ENCODE measurements around the gene CIT. TPM values are rescaled to one million over a fixed set of nuclear protein-coding genes. Genes with fewer than 3 reads are reported as not detected.

Gene CIT
- total and polyA plus RNA-seq, 10 of the 15 experiments (the other 5 are each of a cell fraction or from before 2014, with no cell fraction given): 1.0 to 38.2 (median 14.9) TPM

- no peak for TF ChIP-seq E4F1 (IDR thresholded peaks at IDR 0.05; ENCODE audit: borderline replicate concordance, partially characterized antibody)
- TF ChIP-seq TCF3 (IDR thresholded peaks at IDR 0.05; ENCODE audit: borderline replicate concordance, insufficient read depth, low read depth, low read length): no peak
- TF ChIP-seq PAX5 (IDR thresholded peaks at IDR 0.05; ENCODE audit: borderline replicate concordance, low read depth, low read length): no peak
- no peak for TF ChIP-seq CHD4 (IDR thresholded peaks at IDR 0.05)
- TF ChIP-seq NKRF (conservative IDR thresholded peaks at IDR 0.05): no peak
- no peak for TF ChIP-seq MLLT1 (IDR thresholded peaks at IDR 0.05)
- no peak for TF ChIP-seq PKNOX1 (IDR thresholded peaks at IDR 0.05)
- TF ChIP-seq STAT3 (IDR thresholded peaks at IDR 0.05; ENCODE audit: low read depth, low read length): no peak
- TF ChIP-seq BCLAF1 (IDR thresholded peaks at IDR 0.05): no peak
- no peak for TF ChIP-seq BRCA1 (IDR thresholded peaks at IDR 0.05; ENCODE audit: low read depth, low read length)
Measured at GRCh38 chr12:119729871-119730270, 147.2 kb downstream of the CIT start (continued).
